Measurements from ENCODE around the gene EPB41.
"Not testable (repeated sequence)": the region's sequence is repeated elsewhere in the genome, so short reads cannot be mapped to it uniquely, and the experiment has no call there.

EPB41 gene

DNA sequence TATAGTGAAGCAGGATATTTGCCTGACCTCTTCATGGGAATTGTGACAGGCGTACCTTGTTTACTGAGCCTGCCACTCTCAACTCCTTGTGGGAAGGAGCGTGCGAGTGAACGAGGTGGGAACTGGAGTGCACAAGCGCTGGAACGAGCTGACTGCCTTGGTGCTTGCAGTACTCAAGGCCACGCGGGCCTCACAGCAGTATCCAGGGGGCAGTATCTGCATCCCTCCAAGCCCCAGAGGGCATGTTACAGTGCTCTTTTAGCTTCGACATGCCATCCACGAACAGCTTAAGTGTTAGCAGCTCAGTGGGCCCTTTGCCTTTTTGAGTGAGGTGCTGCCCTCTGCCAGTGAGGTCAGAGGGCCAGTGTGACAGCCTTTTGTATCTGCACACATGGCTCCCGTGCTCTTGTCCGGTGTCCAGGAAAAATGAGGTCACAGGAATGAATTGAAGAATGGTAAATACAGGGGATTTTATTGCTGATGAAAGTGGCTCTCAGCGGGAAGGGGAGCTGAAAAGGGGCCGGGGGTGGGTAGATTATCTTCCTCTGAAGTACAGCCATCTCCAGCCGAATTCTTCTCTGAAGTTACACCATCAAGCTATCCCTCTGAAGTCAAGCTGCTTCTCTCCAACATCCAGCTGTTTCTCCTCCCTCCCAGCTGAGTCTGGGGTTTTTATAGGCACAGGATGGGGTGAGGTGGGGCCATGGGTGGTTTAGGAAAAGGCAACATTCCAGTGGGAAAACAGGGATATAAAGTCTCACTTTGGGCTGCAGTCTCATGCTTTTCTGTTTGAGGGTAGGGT lies 69.3 kb downstream of the EPB41 start:
- DNase-seq: no peak

DNA sequence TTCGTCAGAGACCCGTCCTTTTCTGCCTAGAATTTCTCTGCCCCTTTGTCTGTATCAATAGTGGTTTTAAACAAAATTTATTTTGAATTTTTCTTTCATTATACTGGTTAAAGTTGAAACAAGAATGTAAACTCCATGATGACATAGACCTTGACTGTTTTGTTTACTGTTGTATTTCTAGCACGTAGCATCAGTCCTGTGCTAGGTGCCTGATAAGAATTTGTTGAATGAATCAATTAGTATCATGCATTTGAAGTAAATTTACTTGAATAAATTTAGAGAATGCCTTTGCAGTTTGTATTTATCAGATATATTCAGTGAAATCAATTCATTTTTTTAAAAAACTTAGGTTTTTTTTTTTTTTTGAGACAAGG lies 69.9 kb downstream of the EPB41 start:
- DNase-seq: no peak

DNA sequence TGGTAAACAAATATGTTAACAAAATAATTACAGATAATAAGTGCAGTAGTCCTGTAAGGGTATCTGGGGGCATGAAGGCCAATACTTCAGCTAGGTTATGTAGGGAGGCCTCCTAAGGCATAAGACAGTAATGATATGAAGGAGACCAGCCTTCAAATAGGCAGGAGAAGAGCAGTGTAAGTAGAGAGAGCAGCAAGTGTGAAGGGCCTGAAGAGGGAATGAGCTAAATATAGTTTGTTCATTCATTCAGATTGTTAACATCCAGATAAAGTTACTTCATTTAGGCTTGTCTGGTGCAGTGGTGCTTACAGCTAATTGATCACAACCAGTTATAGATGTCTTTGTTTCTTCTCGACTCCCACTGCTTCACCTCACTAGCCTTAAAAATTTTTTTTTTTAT lies 71.1 kb downstream of the EPB41 start:
- no peak for DNase-seq

DNA sequence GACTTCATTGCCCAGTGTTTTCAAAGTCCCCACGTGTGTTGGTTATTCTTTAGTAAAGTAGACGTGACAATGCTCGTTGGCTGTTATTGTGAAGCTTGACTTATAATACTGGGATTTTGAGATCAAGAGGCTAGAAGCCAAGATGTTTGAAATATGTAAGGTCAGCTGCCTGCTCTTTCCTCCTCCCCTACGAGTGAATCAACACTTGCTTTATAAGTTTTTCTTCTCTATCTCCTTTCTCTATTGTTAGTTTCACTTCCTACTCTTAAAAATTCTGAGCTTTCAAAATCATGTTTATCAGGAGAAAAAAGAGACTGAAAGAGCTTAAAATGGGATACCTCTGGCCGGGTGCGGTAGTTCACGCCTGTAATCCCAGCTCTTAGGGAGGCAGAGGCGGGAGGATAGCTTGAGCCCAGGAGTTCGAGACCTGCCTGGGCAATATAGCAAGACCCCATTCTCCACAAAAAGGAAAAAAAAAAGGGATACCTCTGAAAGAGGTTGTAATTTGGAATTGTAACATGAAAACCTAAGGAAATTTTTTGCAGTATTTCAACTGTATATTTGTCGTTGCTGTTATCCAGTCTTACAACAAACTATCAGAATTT lies 72.0 kb downstream of the EPB41 start:
- no peak for DNase-seq

DNA sequence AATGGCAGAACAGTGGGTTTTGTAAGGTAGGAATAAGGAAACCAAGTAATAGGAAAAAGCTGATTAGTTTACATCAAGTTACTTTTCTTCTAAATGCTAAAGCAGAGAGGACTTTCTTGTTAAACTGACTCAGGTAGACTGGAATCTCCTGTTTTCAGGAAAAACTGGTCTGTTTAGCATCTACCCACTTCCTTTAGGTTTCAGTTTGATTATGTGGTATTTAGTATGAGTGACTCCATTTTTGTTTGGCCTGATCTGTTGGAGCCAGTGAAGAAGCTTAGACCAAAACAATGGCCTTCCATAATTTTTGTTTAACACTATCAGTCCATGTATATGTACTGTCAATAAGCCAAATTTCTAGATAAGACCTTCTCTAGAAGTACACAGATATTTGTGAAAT lies 88.4 kb downstream of the EPB41 start:
- no peak for DNase-seq

DNA sequence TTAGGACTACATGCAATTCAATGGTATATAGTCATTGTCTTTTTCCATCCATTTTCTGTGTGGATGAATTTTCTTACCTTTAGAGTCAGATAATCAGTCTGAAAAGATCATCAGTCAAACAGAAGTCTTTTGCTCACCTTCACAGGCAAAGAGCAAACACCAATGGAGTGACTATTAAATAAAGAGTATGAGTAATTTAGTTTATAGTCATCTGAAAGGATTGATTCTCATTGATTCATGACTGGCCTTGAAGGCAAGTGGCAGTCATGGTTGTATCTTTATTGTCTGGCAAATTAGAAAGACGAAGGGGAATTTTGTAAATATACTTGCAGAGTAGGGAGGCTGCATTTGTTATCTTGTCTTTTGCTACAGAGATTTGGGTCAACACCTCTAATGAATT lies 89.9 kb downstream of the EPB41 start:
- DNase-seq: no peak

DNA sequence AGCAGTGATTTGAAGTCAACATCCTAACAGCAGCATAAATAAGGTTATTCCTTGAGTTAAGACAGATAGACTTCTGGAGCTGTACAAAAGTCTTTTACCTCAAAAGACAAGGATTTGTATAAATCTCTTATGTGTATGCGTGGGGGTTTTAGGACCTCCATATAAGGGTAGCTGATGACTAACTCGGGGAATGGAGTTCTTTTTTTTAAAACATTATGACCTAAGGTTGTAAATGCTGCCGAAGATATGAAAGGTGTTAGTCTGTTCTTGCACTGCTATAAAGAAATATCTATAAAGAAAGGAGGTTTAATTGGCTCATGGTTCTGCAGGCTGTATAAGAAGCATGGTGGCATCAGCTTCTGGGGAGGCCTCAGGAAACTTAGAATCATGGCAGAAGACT lies 90.4 kb downstream of the EPB41 start:
- DNase-seq: no peak

DNA sequence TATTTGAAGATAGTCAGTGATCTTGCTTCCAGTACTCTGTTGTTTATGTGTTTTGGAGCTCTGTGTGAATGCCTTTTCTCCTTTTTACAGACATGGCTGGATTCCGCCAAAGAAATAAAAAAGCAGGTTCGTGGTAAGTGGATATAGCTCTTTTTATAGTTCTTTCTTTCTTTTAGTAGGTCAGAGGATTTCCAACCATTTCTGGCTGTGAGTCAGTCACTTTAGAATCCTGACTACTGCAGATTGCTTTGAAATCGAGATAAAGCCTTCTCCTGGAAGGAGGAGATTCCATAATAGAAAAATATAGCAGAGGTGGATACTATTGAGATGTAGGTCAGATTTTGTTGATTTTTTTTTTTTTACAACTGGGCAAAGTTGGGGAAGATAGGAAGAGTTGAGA lies 97.4 kb downstream of the EPB41 start:
- DNase-seq: no peak

DNA sequence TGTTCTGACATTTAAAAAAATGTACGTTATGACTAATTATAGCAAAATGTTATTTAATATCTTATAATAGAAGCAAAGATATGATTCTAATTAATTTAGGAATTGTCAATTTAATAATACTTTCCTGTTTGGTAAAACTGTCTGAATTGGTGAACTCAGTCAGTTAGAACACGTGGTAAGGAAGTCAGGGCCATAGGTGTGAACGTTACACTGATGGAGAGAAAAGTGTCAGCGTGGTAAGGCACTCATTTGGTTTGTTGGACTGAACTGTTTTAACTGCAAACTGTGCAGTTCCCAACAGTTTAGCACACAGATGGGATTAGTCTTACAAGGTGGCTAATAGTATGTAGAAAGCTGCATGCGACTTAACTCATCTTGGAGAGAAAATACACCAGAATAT lies 102.9 kb downstream of the EPB41 start:
- no peak for DNase-seq

DNA sequence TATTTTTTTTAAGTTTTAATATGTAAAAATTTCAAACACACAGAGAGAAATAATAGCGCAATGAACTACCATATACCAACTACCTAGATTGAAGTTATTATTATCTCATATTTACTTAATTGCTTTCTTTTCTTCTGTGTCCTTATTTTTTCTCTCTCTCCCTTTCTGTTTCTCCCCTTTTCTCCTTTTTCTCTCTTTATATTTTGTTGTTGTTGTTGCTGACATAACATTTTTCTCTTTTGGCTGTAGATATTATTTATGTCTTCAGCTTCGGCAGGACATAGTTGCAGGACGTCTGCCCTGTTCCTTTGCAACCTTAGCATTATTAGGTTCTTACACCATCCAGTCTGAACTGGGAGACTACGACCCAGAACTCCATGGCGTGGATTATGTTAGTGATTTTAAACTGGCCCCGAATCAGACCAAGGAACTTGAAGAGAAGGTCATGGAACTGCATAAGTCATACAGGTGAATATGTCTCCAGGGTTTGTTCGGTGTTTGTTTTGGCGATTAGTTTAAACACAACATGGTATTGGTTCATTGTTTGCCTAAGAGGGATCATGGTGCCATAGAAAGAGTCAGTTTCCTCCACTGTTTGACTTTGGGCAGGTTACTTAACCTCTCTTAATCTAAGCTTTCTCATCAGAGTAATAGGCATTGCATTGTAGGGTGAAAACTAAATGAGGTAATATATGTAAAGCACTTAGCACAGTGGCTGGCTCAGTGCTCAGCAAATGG lies 103.8 kb downstream of the EPB41 start:
- DNase-seq: no peak

DNA sequence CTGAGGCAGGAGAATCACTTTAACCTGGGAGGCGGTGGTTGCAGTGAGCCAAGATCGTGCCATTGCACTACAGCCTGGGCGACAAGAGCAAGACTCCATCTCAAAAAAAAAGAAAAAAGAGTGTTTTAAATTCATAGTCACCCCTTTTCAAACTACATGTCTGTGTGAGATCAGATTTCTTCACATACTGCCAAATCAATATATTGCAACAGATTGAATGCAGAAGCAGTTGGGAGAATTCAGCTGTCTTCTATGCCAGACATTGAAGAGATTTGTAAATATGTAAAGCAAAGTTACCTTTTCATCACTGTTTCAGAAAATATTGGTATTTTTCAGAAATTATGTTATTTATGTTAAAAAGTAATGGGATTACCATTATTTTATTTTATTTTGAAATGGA lies 108.3 kb downstream of the EPB41 start:
- no peak for DNase-seq

DNA sequence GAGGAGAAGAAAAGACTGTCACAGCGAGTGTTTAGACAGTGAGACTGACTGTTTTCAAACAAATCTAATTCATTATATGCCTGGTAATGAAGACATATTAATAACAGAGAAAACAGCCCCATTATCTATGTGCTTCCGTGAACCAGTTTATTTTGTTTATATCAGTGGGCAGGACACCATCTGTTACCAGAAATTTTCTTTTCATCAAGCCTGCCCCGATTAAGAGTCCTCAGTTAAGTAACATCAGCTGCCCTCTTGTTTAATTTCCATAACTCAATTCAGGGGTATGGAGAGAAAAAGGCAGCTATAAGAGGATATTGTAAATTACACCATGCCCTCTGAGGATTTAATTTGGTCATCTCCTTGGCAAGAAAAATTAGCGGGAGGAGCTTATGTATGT lies 115.3 kb downstream of the EPB41 start:
- DNase-seq: no peak

DNA sequence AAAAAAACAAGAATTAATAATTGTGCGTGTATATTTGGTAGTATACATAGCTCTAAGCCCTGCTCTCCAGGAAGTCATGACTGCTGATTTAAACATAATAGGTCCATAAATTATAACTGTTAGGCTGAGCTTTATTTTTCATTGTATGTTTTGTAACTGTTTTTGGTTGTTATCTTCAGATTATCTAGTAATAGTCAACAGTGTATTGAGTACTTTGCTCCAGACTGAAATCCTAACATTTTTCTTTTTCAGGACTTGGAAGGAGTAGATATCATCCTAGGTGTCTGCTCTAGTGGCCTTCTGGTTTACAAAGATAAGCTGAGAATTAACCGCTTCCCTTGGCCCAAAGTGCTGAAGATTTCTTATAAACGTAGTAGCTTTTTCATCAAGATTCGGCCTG lies 118.5 kb downstream of the EPB41 start:
- DNase-seq: no peak

DNA sequence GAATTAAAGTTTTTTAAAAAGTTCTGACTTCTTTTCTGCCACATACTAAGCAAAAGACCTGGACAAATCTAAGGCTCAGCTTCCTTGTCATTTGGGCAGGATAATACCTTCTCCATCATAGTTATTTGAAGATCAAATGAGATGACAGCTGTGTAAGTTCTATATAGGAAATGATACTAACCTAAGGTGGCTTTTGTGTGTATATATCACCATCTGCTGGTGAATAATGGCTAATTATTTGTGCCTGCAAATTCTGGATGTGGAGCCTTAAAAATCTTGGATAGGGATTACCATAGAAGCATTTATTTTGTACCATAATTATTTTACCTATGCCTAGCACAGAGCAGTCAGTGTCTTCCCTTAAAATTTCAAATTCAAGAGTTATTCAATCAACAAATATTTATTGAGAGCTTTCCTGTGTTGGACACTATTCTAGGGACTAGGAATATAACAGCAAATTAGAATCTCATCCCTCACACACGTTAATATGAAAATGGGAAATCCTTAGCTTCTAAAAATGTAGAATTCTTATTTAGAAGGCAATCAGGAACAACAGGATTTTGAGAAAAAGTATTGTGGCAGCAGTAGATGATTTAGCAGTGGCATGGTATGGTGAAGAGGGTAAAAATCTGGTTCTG lies 119.6 kb downstream of the EPB41 start:
- DNase-seq: peak; percentile 35

DNA sequence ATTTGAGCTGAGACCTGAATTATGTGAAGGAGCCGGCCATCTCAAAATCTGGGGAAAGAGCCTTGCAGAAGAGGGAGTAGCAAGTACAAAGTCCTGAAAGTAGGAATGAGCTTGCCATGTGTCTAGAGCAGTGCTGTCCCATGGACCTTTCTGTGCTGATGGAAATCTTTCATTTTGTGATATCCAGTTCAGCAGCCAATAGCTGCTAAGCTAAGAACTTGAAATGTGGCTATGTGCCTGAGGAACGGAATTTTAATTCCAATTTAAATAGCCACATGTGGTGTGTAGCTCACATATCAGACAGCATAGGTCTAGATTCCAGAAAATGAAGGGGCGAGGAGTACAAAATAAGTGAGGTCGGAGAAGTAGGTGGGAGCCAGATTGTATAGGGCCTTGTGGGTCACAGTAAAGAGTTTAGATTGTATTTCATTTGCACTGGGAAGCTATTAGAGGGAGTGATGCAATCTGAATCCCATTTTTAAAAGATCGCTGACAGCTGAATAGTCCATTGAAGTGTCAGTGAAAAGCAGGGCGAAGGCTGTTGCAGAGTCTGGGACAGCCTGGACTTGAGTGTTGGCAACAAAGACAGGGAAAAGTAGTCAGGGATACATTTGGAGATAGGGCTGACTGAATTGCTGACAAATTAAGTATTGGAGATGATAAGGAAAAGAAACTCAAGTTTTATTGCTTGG lies 129.1 kb downstream of the EPB41 start:
- DNase-seq: no peak

DNA sequence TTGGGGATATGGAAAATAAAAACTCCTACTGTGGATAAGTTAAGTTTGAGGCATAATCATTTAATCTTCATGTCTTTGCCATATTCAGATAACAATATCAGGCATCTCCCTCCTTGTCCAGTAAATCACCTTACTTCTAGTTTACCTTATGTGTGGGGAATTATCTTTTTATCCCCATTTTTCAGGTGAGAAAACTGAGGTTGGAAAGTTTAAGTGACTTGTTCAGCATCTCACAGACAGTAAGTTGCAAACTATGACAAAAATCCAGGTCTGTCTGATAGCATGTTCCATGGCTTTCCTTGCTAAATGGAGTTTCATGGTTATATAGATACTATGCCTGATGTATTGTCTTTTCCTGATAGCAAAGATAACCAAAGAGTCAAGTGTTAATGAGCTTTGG lies 129.6 kb downstream of the EPB41 start:
- no peak for DNase-seq

DNA sequence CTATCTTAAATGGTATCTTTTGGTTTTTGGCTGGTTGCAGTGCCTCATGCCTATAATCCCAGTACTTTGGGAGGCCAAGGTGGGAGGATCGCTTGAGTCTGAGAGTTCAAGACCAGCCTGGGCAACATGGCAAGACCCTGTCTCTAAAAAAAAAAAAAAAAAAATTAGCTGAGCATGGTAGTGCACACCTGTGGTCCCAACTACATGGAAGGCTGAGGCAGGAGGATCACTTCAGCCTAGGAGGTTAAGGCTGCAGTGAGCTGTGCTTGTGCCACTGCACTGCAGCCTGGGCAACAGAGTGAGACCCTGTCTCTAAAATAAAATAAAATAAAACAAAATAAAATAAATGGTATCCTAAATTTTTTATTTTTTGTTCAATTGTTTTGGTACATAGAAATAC lies 131.3 kb downstream of the EPB41 start:
- DNase-seq: not testable (repeated sequence)

DNA sequence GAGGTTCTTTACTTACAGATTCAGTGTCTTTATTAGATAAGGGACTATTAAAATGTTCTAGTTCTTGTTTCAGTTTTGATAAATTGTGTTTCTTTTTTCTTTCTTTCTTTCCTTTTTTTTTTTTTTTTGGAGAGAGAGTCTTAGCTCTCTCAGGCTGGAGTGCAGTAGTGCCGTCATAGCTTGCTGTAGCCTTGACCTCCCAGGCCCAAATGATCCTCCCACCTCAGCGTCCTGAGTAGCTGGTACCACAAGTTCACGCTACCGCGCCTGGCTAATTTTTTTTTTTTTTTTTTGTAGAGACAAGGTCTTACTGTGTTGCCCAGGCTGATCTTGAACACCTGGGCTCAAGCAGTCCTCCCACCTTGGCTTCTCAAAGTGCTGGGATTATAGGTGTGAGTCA lies 132.8 kb downstream of the EPB41 start:
- no peak for DNase-seq

DNA sequence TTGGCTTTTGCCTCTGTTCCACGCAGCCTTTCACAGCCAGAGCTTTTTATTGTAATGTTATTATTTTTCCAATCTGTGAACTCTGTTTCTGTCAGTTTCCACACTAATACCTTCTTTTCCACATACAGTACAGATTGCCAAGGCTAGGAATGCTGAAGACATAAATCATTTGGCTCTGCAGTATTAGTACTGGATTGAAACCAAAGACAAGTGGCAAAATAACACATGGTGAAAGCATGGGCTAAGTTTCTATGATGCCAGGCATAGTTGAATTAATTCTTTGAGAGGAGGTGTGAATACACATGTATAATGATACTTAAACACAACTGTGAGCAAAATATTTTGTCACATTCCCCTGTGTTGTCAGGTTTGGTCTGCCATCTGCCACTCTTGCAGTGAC lies 135.8 kb downstream of the EPB41 start:
- no peak for DNase-seq

DNA sequence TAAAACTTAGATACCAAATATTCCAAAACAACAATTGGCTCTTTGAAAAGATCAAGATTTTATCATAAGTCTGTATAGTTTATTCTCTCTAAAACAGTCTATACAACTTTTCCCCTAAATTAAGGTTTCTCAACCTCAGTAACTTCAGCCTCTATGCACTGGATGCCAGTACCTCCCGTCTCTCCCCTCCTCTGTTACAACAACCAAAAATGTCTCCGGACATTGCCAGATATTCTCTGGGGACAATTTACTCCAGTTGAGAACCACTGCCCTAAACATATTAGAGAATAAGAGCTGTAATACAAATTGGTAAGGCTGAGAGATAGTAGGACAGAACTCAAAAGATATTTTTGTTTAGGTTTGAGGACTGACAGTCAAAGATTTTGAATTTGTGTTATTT lies 137.7 kb downstream of the EPB41 start:
- DNase-seq: no peak

DNA sequence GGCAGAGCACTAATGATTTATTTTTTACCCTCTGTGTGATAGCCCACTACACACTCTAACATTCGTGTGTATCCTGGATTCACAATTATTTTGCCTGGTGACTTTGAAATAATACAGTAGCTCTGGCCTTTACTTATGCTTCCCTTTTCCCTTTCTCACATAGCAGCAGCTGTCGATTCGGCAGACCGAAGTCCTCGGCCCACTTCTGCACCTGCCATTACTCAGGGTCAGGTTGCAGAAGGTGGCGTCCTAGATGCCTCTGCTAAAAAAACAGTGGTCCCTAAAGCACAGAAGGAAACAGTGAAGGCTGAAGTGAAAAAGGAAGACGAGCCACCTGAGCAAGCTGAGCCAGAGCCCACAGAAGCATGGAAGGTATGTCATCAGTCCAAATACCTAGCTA lies 138.6 kb downstream of the EPB41 start:
- no peak for DNase-seq

DNA sequence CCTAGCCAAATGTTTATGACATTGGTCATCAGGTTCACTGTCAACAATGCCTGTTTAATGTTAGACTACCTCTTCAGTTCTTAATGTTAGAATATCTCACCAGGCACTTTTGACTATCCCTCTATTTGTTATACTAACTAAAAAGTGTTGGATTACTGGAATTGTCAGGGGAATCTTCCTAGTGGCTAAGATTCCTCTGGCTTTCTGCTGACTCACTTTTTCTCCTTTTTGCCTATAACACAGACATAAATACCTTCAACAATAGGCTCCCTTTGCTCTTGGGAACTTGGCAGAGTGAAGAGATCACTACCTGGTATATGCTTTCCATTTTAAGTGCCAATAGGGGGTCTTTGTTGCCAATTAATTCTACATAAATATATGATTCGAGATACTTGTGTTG lies 140.8 kb downstream of the EPB41 start:
- DNase-seq: no peak

DNA sequence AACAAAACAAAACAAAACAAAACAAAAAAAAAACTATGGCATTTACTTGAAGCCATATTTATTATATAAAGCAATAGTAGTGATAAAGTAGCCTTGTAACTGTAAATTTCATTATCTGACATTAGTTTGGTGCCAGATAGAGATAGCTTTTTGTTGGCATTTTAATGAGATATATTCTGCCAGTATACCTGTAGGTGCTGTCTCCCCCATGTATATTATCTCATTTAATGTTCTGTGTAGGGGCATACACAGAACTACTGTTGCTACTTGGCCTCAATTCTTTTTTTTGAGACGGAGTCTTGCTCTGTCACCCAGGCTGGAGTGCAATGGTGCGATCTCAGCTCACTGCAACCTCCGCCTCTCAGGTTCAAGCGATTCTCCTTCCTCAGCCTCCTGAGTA lies 141.9 kb downstream of the EPB41 start:
- no peak for DNase-seq
